K562 treated with DMSO at 1 percent for 24 hours (cell line): ENCODE measurements around the gene GINS2. TPM values are rescaled to one million over a fixed set of nuclear protein-coding genes. Genes with fewer than 3 reads are reported as not detected.

ENCODE experiments used
- total RNA-seq: library from RNA; unstranded; fragments of 300-600 nt; gene quantifications from 2 replicates; pipeline ENCODE4 v1.2.3, GENCODE V29; 2022; ENCODE audit warnings: low read depth; ENCODE audit not compliant: insufficient read depth

Gene GINS2
- total RNA-seq = 15.7 and 16.8 TPM in 2 replicates

GRCh38 chr16:85688586-85689284 lies at the start of gene GINS2:
Gene GINS2 (minus strand): TSS chr16:85688954. CDS start chr16:85688898, 56 bp downstream.

Other genes with a start within 250 kb of the GINS2 start
- 100 and 101 TPM in 2 replicates for gene GSE1, start 75.6 kb downstream of the GINS2 start, total RNA-seq
- not detected in 2 replicates for gene C16orf74, start 62.1 kb upstream of the GINS2 start, total RNA-seq
- gene EMC8, start 110.6 kb upstream of the GINS2 start, total RNA-seq = 37.8 and 38.6 TPM in 2 replicates
- 1,562 and 1,610 TPM in 2 replicates for gene COX4I1, start 110.7 kb upstream of the GINS2 start, total RNA-seq
- 0.53 TPM in 1 of 2 replicates, not detected in the other for gene IRF8, start 210.2 kb upstream of the GINS2 start, total RNA-seq